ENCODE measurements around the gene TXNDC5. TPM values are rescaled to one million over a fixed set of nuclear protein-coding genes. Genes with fewer than 3 reads are reported as not detected.
"Not testable (repeated sequence)": the region's sequence is repeated elsewhere in the genome, so short reads cannot be mapped to it uniquely, and the experiment has no call there.

TXNDC5 gene
- total RNA-seq, 4 donors from 2014 or later = 17.2 to 217 (median 65.2) TPM

DNA sequence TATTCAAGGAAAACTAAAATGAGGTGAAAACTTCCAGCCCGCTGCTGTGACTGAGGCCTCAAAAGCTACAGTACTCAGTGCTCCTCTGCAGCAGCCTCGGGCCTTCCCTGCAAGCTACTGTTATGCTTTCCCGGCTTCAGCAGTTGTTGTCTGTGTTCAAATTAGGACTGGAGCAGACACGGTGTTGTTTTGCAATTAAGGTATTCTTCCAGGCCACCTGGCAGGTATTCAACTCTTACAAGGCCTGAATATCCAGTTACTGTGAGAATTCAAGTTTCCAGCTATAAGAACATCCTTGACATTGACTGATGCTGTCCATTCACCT is 10.7 kb downstream of the TXNDC5 start:
- intact Hi-C loops (cut with DNase I; ENCODE audit: low total_unique reads) = no loop called here
- whole genome bisulfite sequencing, 2 donors (ENCODE audit: low coverage in 1 of 2) = 52 to 82% methylated on average over 3 to 4 of the region's 4 CpGs
- H3K4me1 ChIP-seq = peaks cover 0 to 14% (median 8%) of the 10 kb centered on the region in 4 donors
- TF ChIP-seq, protein P1, sequence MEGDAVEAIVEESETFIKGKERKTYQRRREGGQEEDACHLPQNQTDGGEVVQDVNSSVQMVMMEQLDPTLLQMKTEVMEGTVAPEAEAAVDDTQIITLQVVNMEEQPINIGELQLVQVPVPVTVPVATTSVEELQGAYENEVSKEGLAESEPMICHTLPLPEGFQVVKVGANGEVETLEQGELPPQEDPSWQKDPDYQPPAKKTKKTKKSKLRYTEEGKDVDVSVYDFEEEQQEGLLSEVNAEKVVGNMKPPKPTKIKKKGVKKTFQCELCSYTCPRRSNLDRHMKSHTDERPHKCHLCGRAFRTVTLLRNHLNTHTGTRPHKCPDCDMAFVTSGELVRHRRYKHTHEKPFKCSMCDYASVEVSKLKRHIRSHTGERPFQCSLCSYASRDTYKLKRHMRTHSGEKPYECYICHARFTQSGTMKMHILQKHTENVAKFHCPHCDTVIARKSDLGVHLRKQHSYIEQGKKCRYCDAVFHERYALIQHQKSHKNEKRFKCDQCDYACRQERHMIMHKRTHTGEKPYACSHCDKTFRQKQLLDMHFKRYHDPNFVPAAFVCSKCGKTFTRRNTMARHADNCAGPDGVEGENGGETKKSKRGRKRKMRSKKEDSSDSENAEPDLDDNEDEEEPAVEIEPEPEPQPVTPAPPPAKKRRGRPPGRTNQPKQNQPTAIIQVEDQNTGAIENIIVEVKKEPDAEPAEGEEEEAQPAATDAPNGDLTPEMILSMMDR (IDR thresholded peaks at IDR 0.05) = no peak
- TF ChIP-seq POLR2AphosphoS5 (IDR thresholded peaks at IDR 0.05) (no peak), EP300 (IDR thresholded peaks at IDR 0.05; ENCODE audit: low read depth) (no peak), POLR2A (IDR thresholded peaks at IDR 0.05) (no peak)
- H3K27me3 ChIP-seq = no peaks in the 10 kb centered on the region
- no peak for DNase-seq
- H3K4me3 ChIP-seq = no peak overlapping the region
- peaks cover 0 to 43% (median 16%) of the 10 kb centered on the region in 4 donors for H3K36me3 ChIP-seq
- in situ Hi-C loops (cut with MboI; ENCODE audit: low pct_ligation_motif_present in 1 of 4, low pct_unique_long_range_greater_than_20kb in 1 of 4, low sequenced_read_pairs in 3 of 4) = loop anchor here in 1 of 4 donors (10.0 kb wide), 1 partner anchor 85 kb away; no protein-coding TSS in a partner anchor
- H3K9me3 ChIP-seq = no peaks in the 10 kb centered on the region
- H3K27ac ChIP-seq = peak overlapping the region in 2 of 4 donors; percentile 48 to 69

DNA sequence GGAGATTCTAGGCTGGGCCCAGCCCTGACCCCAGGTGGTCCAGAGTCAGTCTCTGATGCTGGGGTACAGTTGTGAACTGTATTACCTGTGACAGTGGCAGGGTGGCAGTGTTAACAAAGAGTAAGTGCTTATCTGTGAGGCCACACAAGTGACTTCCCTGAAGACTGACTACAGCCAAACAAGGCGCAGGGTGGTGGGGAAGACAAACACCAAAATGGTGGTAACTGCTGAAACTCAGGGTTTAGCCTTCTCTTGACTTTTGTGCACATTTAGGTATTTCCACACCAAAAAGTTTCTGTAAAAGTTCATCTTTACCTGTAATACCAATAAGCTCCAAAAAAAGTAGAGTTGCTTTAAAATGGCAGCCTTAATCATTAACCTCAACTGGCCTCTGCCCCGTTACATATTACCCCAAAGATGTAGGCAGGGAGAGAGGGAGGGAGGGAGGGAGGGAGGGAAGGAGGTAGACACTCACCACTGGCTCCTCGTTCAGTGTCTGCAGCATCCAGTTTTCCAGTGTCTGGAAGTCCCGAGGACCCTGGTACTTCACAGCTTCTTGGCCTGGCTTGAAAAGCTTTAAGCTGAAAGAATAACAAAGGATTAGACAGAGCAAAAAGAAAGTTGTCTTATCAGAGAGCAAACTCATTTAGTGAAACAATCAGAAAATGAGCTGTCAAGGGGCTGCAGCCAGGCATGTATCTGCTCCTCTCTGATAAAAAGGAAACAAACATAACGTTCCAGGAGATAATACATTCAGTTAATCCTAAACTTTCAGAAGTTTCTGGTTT is 11.3 kb downstream of the TXNDC5 start:
- Histone ChIP-seq H3K36me3 (peaks cover 0 to 40% (median 19%) of the 10 kb centered on the region in 4 donors), H3K27me3 (no peaks in the 10 kb centered on the region), H3K4me3 (no peak overlapping the region), H3K27ac (peak overlapping the region in 3 of 4 donors; percentile 11 to 48 (median 33)), H3K9me3 (no peaks in the 10 kb centered on the region), H3K4me1 (peaks cover 0 to 15% (median 8%) of the 10 kb centered on the region in 4 donors)
- intact Hi-C loops (cut with DNase I; ENCODE audit: low total_unique reads) = no loop called here
- in situ Hi-C loops (cut with MboI; ENCODE audit: low pct_ligation_motif_present in 1 of 4, low pct_unique_long_range_greater_than_20kb in 1 of 4, low sequenced_read_pairs in 3 of 4) = loop anchor here in 1 of 4 donors (10.0 kb wide), 1 partner anchor 86 kb away; no protein-coding TSS in a partner anchor
- no peak for TF ChIP-seq POLR2A (IDR thresholded peaks at IDR 0.05)
- no peak for TF ChIP-seq EP300 (IDR thresholded peaks at IDR 0.05; ENCODE audit: low read depth)
- no peak for TF ChIP-seq POLR2AphosphoS5 (IDR thresholded peaks at IDR 0.05)
- TF ChIP-seq, protein P1 (IDR thresholded peaks at IDR 0.05) = peak in 2 of 5 experiments; percentile 15 to 39
- peak; percentile 38 for DNase-seq
- WGBS, 2 donors (ENCODE audit: low coverage in 1 of 2) = 54 to 86% methylated on average over 3 to 5 of the region's 5 CpGs

DNA sequence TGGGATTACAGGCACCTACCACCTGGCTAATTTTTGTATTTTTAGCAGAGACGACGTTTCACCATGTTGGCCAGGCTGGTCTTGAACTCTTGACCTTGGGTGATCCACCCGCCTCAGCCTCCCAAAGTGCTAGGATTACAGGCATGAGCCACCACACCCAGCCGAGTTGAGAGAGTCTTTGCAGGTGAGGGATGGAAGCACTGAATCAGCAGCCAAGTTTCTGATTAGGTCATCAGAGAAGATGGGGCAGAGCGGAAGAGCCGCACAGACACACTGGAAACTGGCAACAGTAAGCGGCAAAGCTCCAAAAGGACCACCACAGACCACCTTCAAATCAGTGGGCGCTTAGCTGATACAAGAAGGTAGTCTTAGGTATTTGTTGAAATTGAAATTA is 12.4 kb downstream of the TXNDC5 start:
- intact Hi-C loops (cut with DNase I; ENCODE audit: low total_unique reads); H3K27me3 ChIP-seq; H3K9me3 ChIP-seq; DNase-seq; H3K4me3 ChIP-seq: not testable (repeated sequence)
- WGBS, 2 donors (ENCODE audit: low coverage in 1 of 2) = 88% methylated on average over 8 of the region's 8 CpGs; no CpG with 5 or more reads in 1 of the 2 donors
- in situ Hi-C loops (cut with MboI; ENCODE audit: low pct_ligation_motif_present in 1 of 4, low pct_unique_long_range_greater_than_20kb in 1 of 4, low sequenced_read_pairs in 3 of 4) = loop anchor here in 1 of 4 donors (10.0 kb wide), 1 partner anchor 87 kb away; no protein-coding TSS in a partner anchor
- Histone ChIP-seq H3K27ac (peak overlapping the region in 2 of 4 donors; percentile 33 to 48), H3K4me1 (peaks cover 0 to 15% (median 8%) of the 10 kb centered on the region in 4 donors), H3K36me3 (peaks cover 0 to 38% (median 19%) of the 10 kb centered on the region in 4 donors)

DNA sequence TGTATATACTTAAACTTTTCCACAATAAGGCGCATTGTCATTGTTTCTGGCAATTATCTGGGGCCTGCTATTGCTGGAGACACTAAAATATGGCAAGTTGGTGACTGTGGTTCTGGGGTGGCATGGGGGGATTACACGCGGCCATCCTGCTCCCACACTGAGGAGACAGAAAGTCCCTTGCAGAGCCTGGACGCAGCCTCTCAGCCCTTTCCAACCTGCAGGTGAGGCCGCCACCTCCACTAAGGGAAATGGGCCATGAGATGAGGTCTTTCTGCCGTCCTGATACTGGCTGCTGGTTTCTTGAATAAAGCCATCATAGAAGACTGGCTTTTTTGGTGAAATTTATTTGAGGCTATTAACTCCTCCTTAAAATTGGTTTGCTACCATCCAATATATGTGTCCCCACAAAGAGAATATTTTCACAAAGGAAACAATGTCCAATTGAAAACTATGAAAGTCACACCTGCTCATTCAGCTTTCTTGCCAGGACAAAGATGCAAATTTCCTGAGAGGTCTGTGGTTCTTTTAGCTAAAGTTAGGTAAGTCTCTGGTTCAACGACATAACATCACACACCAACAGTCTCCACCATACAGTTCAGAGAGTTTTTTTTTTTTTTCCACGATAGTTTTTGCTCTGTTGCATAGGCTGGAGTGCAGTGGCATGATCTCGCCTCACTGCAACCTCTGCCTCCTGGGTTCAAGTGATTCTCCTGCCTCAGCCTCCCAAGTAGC is 13.0 kb downstream of the TXNDC5 start:
- H3K4me3 ChIP-seq = no peak overlapping the region
- no peak for DNase-seq
- TF ChIP-seq, protein P1 (IDR thresholded peaks at IDR 0.05) = no peak
- no peak for TF ChIP-seq EP300 (IDR thresholded peaks at IDR 0.05; ENCODE audit: low read depth)
- TF ChIP-seq POLR2A (IDR thresholded peaks at IDR 0.05) = no peak
- TF ChIP-seq POLR2AphosphoS5 (IDR thresholded peaks at IDR 0.05) = no peak
- 80 to 90% methylated on average over 1 to 9 of the region's 9 CpGs for WGBS, 2 donors (ENCODE audit: low coverage in 1 of 2)
- peak overlapping the region in 2 of 4 donors; percentile 33 to 48 for H3K27ac ChIP-seq
- peaks cover 0 to 38% (median 17%) of the 10 kb centered on the region in 4 donors for H3K36me3 ChIP-seq
- H3K27me3 ChIP-seq = no peaks in the 10 kb centered on the region
- in situ Hi-C loops (cut with MboI; ENCODE audit: low pct_ligation_motif_present in 1 of 4, low pct_unique_long_range_greater_than_20kb in 1 of 4, low sequenced_read_pairs in 3 of 4) = loop anchor here in 1 of 4 donors (10.0 kb wide), 1 partner anchor 87 kb away; no protein-coding TSS in a partner anchor
- H3K9me3 ChIP-seq = no peaks in the 10 kb centered on the region
- peaks cover 0 to 15% (median 8%) of the 10 kb centered on the region in 4 donors for H3K4me1 ChIP-seq
- intact Hi-C loops (cut with DNase I; ENCODE audit: low total_unique reads) = no loop called here

Measured in transverse colon (tissue), 4 donors.